Motor neuron (in vitro differentiated cells): Measurements from ENCODE around the gene CKMT1A. TPM values are rescaled to one million over a fixed set of nuclear protein-coding genes. Genes with fewer than 3 reads are reported as not detected.
"Not testable (repeated sequence)": the region's sequence is repeated elsewhere in the genome, so short reads cannot be mapped to it uniquely, and the experiment has no call there.

Experiments used
- ATAC-seq, 8 experiments: fragments of 200-7000 bp; cut with Tn5 transposase; replicated peaks in 6 of 8; 2 replicates each; pipeline ENCODE4 v1.8.0; 2021; ENCODE audit warnings: mild to moderate bottlenecking in 8 of 8, moderate library complexity in 8 of 8
- H3K27ac ChIP-seq, 2 donors: fragments of 250-450 bp; sonication (Bioruptor Pico); 2 replicates each; pipeline ENCODE4 v1.9.0; 2021; ENCODE audit warnings: antibody characterized with exemption in 2 of 2, mild to moderate bottlenecking in 2 of 2, moderate library complexity in 1 of 2
- H3K4me1 ChIP-seq, 2 donors: fragments of 250-450 bp; sonication (Bioruptor Pico); replicated peaks in 1 of 2; 2 replicates each; pipeline ENCODE4 v1.6.1; 2021; ENCODE audit warnings: antibody characterized with exemption in 2 of 2, mild to moderate bottlenecking in 2 of 2, moderate library complexity in 1 of 2
- H3K4me3 ChIP-seq, 5 donors: fragments of 250-450 bp; sonication (Bioruptor Pico); 2 replicates each; pipeline ENCODE4 v1.9.0; 2021; ENCODE audit warnings: antibody characterized with exemption in 5 of 5, mild to moderate bottlenecking in 5 of 5, moderate library complexity in 4 of 5
- WGBS, 10 experiments: fragments of 450-650 bp; shearing (Covaris generic); methylation state at CpG; one replicate each; pipeline ENCODE4 v1.0.0; 2022; 5-methylcytosine and 5-hydroxymethylcytosine counted together
- in situ Hi-C, 9 experiments: fragments of 400-800 bp; cut with MboI; loops; one replicate each; pipeline ENCODE4 v1.15.0; 2021; ENCODE audit warnings: low sequenced_read_pairs in 9 of 9, low pct_unique_long_range_greater_than_20kb in 2 of 9; ENCODE audit not compliant: unreplicated experiment in 9 of 9
- total RNA-seq, 8 experiments: library from RNA; unstranded; fragments of 300-600 nt; gene quantifications; 2 replicates each; pipeline versions ENCODE4 v1.2.3 to v1.2.4, GENCODE V29; 2022

Gene CKMT1A
- total RNA-seq, 8 experiments from 2014 or later, result 0.87 to 10.0 (median 7.0) TPM

DNA sequence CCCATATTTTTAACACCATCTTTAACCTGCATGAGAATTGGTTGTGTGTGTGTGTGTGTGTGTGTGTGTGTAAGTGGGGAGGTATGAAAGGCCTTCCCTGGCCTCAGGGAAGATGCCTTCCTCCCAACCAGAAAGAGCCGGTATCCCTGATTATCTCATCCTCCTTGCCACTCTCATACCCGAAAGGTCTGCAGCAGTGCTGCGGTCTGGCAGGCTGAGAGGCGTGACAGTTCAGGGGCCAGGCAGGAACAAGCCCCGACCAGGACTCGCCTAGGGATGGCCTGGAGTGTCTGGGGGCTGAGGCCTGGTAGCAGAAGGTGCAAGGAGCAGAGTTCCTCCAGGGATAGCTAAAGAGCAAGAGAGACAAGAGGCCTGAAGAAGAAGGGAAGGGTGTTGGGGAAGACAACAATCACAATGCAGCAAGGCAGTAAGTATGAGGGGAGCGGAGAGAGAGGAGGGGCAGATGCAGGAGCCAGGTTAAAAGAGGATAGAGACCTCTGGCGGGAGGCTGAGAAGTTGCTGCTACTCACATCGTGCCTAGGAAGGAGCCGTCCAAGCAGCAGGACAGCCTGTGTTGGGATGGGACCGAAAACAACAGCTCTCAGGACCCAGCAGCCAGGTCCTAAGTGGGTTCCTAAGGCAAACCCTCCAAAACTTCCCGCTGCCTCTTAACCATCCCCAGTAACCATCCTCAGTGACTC is 16.9 kb downstream of the CKMT1A start:
- ATAC-seq, result peak in 6 of 8 experiments; percentile 20 to 74 (median 58)
- WGBS, 10 experiments, result no CpG with 5 or more reads among the region's 12 CpGs
- H3K27ac ChIP-seq, H3K4me3 ChIP-seq, in situ Hi-C loops, H3K4me1 ChIP-seq: not testable (repeated sequence)

- 52 to 72% (median 63%) methylated on average over 3 to 4 of the region's 4 CpGs; no CpG with 5 or more reads in 2 of the 10 experiments for WGBS, 10 experiments
- in situ Hi-C loops, result no loop called here
- H3K4me3 ChIP-seq, result no peak overlapping the region
- ATAC-seq, result no peak
- H3K27ac ChIP-seq, result no peak overlapping the region
- no peaks in the 10 kb centered on the region for H3K4me1 ChIP-seq
Observed at GRCh38 chr15:43723151-43723550, 29.5 kb downstream of the CKMT1A start.

GRCh38 chr15:43726306-43726705 is 32.6 kb downstream of the CKMT1A start:
- H3K4me1 ChIP-seq, in situ Hi-C loops, H3K27ac ChIP-seq, H3K4me3 ChIP-seq, ATAC-seq: not testable (repeated sequence)
- WGBS, 10 experiments, result no CpG with 5 or more reads among the region's 1 CpG

- H3K27ac ChIP-seq, in situ Hi-C loops: not testable (repeated sequence)
- WGBS, 10 experiments, result 20% methylated on average over 1 of the region's 1 CpG; no CpG with 5 or more reads in 9 of the 10 experiments
Observed at GRCh38 chr15:43728053-43728725, 34.5 kb downstream of the CKMT1A start.

DNA sequence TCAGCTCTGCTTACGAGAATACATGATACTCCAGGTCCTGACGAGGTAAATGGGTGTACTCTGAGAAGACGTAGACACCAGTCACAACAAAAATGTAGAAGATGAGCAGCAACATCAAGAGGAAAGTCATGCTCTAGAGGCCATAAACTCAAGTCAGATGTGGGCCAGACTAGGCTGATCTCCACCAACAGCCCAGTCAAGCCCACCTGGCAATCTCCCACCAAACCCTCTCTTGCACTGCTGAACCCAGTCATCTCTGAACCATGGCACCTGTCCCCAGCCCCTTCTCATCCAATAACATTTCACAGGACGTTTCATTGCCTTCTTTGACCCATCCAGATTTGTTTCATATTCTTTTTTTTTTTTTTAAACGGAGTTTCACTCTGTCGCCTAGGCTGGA is 41.8 kb downstream of the CKMT1A start:
- WGBS, 10 experiments, result 0 to 79% (median 65%) methylated on average over 1 to 4 of the region's 6 CpGs; no CpG with 5 or more reads in 4 of the 10 experiments
- in situ Hi-C loops, result no loop called here
- H3K27ac ChIP-seq, result no peak overlapping the region
- H3K4me1 ChIP-seq, result no peaks in the 10 kb centered on the region
- no peak overlapping the region for H3K4me3 ChIP-seq
- no peak for ATAC-seq

More at GRCh38 chr15:43728053-43728725, 34.5 kb downstream of the CKMT1A start:
- H3K4me1 ChIP-seq, H3K4me3 ChIP-seq, ATAC-seq: not testable (repeated sequence)

- in situ Hi-C loops, result not testable (repeated sequence)
- H3K27ac ChIP-seq, result peak within 1 kb of the TSS; percentile 87 to 93
- H3K4me1 ChIP-seq, result peaks cover 12 to 21% of the 10 kb centered on the region in 2 donors
- ATAC-seq, result peak; percentile 88 to 97 (median 95)
- peak within 1 kb of the TSS; percentile 72 to 92 (median 76) for H3K4me3 ChIP-seq
- WGBS, 10 experiments, result 2% methylated on average over 12 of the region's 84 CpGs; no CpG with 5 or more reads in 9 of the 10 experiments
Observed at GRCh38 chr15:43746245-43746902, 52.7 kb downstream of the CKMT1A start, which contains the start of gene PDIA3. Gene PDIA3, plus strand, starts transcription at chr15:43746438. Its CDS starts 102 bp downstream, at chr15:43746540.

- peak in 3 of 8 experiments; percentile 3 to 15 (median 11) for ATAC-seq
- Histone ChIP-seq H3K27ac (peak overlapping the region; percentile 87 to 93), H3K4me1 (peaks cover 17 to 27% of the 10 kb centered on the region in 2 donors), H3K4me3 (peak overlapping the region; percentile 72 to 92 (median 76))
- 0 to 17% (median 1%) methylated on average over 1 to 6 of the region's 12 CpGs; no CpG with 5 or more reads in 4 of the 10 experiments for WGBS, 10 experiments
- in situ Hi-C loops, result not testable (repeated sequence)
Observed at GRCh38 chr15:43746903-43747309, 53.2 kb downstream of the CKMT1A start.

GRCh38 chr15:43748376-43748775 is 54.7 kb downstream of the CKMT1A start:
- ATAC-seq, result no peak
- H3K4me3 ChIP-seq, result no peak overlapping the region
- H3K27ac ChIP-seq, result no peak overlapping the region
- 0 to 100% (median 70%) methylated on average over 1 to 3 of the region's 3 CpGs; no CpG with 5 or more reads in 3 of the 10 experiments for WGBS, 10 experiments
- H3K4me1 ChIP-seq, result peaks cover 19 to 27% of the 10 kb centered on the region in 2 donors
- in situ Hi-C loops, result no loop called here

Other genes starting within 250 kb of the CKMT1A start
- 10 to 100 TPM; 37.3 to 93.1 (median 84.8) TPM for gene TP53BP1, start 200.7 kb upstream of the CKMT1A start, total RNA-seq
- gene MAP1A, start 176.3 kb upstream of the CKMT1A start, total RNA-seq, result 10 to 100 TPM in 7 of 8 experiments, 1 to 10 TPM in 1; 8.4 to 71.1 (median 32.7) TPM
- gene PPIP5K1, start 103.7 kb upstream of the CKMT1A start, total RNA-seq, result 10 to 100 TPM in 7 of 8 experiments, 1 to 10 TPM in 1; 9.4 to 37.9 (median 21.0) TPM
- gene CKMT1B, start 99.8 kb upstream of the CKMT1A start, total RNA-seq, result 10 to 100 TPM in 4 of 8 experiments, 1 to 10 TPM in 3, under 1 TPM in 1; 0.91 to 18.5 (median 9.4) TPM
- 1 to 10 TPM in 3 of 8 experiments, under 1 TPM in 5; 0.40 to 2.9 (median 0.77) TPM for gene STRC, start 75.1 kb upstream of the CKMT1A start, total RNA-seq
- 1 to 10 TPM; 1.5 to 7.0 (median 2.8) TPM for gene CATSPER2, start 45.0 kb upstream of the CKMT1A start, total RNA-seq
- 100 to 1,000 TPM in 6 of 8 experiments, 10 to 100 TPM in 2; 80.9 to 286 (median 146) TPM for gene PDIA3, start 52.6 kb downstream of the CKMT1A start, total RNA-seq
- gene ELL3, start 83.1 kb downstream of the CKMT1A start, total RNA-seq, result 1 to 10 TPM in 6 of 8 experiments, under 1 TPM in 2; 0.60 to 4.2 (median 1.6) TPM
- gene SERF2, start 98.5 kb downstream of the CKMT1A start, total RNA-seq, result 1,000 to 10,000 TPM in 1 of 8 experiments, 100 to 1,000 TPM in 7; 596 to 1,776 (median 768) TPM
- 1 to 10 TPM in 4 of 8 experiments, under 1 TPM in 4; 0.63 to 2.2 (median 1.0) TPM for gene SERINC4, start 106.4 kb downstream of the CKMT1A start, total RNA-seq
- 10 to 100 TPM; 11.4 to 19.1 (median 15.9) TPM for gene HYPK, start 106.7 kb downstream of the CKMT1A start, total RNA-seq
- gene MFAP1, start 130.8 kb downstream of the CKMT1A start, total RNA-seq, result 10 to 100 TPM; 25.4 to 55.9 (median 37.1) TPM
- gene WDR76, start 133.1 kb downstream of the CKMT1A start, total RNA-seq, result 10 to 100 TPM in 3 of 8 experiments, 1 to 10 TPM in 4, under 1 TPM in 1; 0.46 to 19.7 (median 3.0) TPM